SU-DHL-6 (cell line): ENCODE results near the gene SPATA2.

Experiments used
- CTCF ChIP-seq: fragments of 200-600 bp; sonication (generic); IDR thresholded peaks from one replicate; pipeline ENCODE4 v1.5.1; 2017; ENCODE audit warnings: antibody characterized with exemption, mild to moderate bottlenecking, low read length, moderate library complexity; ENCODE audit not compliant: insufficient read depth, poor library complexity, severe bottlenecking
- EZH2phosphoT487 ChIP-seq: fragments of 200-600 bp; sonication (generic), shearing (Covaris generic); conservative IDR thresholded peaks from 2 replicates; pipeline ENCODE4 v1.6.1; 2018; ENCODE audit warnings: mild to moderate bottlenecking, antibody characterized with exemption, low read length, moderate library complexity, mixed read lengths

GRCh38 chr20:49913399-49914047 is 1.8 kb downstream of the SPATA2 start:
- no peak for TF ChIP-seq CTCF
- no peak for TF ChIP-seq EZH2phosphoT487
